Fibroblast of the aortic adventitia (primary cell): Measurements from ENCODE around the gene IGSF5. TPM values are rescaled to one million over a fixed set of nuclear protein-coding genes. Genes with fewer than 3 reads are reported as not detected.

Experiments
- DNase-seq: peaks from one replicate; pipeline ENCODE4 v3.0.0-alpha.2; 2010; ENCODE audit warnings: low read depth
- H3K4me3 ChIP-seq: 2 replicates; pipeline ENCODE4 v1.5.1; 2011; ENCODE audit warnings: low read depth, mild to moderate bottlenecking, control low read depth, low read length, moderate library complexity
- CTCF ChIP-seq: IDR thresholded peaks from 2 replicates; pipeline ENCODE4 v1.5.1; 2011; ENCODE audit warnings: mild to moderate bottlenecking, low read length, control low read depth, inconsistent platforms; ENCODE audit not compliant: insufficient read depth
- total RNA-seq: library from RNA; depleted of rRNA; stranded (reverse); fragments of >200 nt; gene quantifications from 2 replicates; pipeline ENCODE4 v1.2.3, GENCODE V29; 2012; ENCODE audit warnings: low replicate concordance

IGSF5 gene
- total RNA-seq, 1 donor, result 0.09 TPM

GRCh38 chr21:39788383-39788782 lies 43.4 kb downstream of the IGSF5 start:
- H3K4me3 ChIP-seq, result no peak overlapping the region
- no peak for DNase-seq
- peak; percentile 7 for TF ChIP-seq CTCF

GRCh38 chr21:39796466-39796865 lies 51.5 kb downstream of the IGSF5 start:
- no peak for TF ChIP-seq CTCF
- no peak overlapping the region for H3K4me3 ChIP-seq
- no peak for DNase-seq

- no peak for DNase-seq
- no peak overlapping the region for H3K4me3 ChIP-seq
- no peak for TF ChIP-seq CTCF
Measured at GRCh38 chr21:39799178-39799577, 54.2 kb downstream of the IGSF5 start.

- no peak for DNase-seq
- no peak for TF ChIP-seq CTCF
- H3K4me3 ChIP-seq, result no peak overlapping the region
Measured at GRCh38 chr21:39800311-39800710, 55.3 kb downstream of the IGSF5 start.

- no peak for TF ChIP-seq CTCF
- no peak for DNase-seq
- no peak overlapping the region for H3K4me3 ChIP-seq
Measured at GRCh38 chr21:39802217-39802616, 57.2 kb downstream of the IGSF5 start.

- DNase-seq, result no peak
- no peak overlapping the region for H3K4me3 ChIP-seq
- no peak for TF ChIP-seq CTCF
Measured at GRCh38 chr21:39803393-39803792, 58.4 kb downstream of the IGSF5 start.

GRCh38 chr21:39804240-39804639 lies 59.3 kb downstream of the IGSF5 start:
- no peak for DNase-seq
- TF ChIP-seq CTCF, result no peak
- H3K4me3 ChIP-seq, result no peak overlapping the region
